ENCODE data around the gene EHBP1. TPM values are rescaled to one million over a fixed set of nuclear protein-coding genes. Genes with fewer than 3 reads are reported as not detected.
"Not testable (repeated sequence)": the region's sequence is repeated elsewhere in the genome, so short reads cannot be mapped to it uniquely, and the experiment has no call there.

EHBP1 gene
- total RNA-seq, 2 donors from 2014 or later = 28.4 to 67.7 TPM

DNA sequence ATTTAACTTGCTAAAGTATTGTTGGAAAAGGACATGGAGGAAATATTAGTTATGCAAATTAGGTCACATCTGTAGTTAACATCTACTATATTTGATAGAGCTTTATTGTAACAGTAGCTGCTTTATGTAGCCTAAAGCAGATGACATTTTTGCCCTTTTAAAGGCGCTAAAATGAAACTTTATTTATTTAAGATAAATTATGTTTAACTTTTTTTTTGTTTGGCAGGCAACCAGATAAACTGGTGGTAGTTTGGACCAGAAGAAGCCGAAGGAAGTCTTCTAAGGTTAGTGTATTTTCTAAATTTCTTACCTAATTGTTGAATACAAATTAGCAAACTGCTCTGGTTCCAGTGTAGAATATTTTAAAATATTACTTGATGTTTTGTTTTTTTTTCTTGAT, 41.7 kb downstream of the EHBP1 start:
- H3K4me1 ChIP-seq (ENCODE audit: control insufficient read depth in 1 of 2, low read depth in 2 of 2) = peaks cover 3 to 4% of the 10 kb centered on the region in 2 donors
- TF ChIP-seq, protein P1, sequence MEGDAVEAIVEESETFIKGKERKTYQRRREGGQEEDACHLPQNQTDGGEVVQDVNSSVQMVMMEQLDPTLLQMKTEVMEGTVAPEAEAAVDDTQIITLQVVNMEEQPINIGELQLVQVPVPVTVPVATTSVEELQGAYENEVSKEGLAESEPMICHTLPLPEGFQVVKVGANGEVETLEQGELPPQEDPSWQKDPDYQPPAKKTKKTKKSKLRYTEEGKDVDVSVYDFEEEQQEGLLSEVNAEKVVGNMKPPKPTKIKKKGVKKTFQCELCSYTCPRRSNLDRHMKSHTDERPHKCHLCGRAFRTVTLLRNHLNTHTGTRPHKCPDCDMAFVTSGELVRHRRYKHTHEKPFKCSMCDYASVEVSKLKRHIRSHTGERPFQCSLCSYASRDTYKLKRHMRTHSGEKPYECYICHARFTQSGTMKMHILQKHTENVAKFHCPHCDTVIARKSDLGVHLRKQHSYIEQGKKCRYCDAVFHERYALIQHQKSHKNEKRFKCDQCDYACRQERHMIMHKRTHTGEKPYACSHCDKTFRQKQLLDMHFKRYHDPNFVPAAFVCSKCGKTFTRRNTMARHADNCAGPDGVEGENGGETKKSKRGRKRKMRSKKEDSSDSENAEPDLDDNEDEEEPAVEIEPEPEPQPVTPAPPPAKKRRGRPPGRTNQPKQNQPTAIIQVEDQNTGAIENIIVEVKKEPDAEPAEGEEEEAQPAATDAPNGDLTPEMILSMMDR (IDR thresholded peaks at IDR 0.05) = no peak
- DNase-seq (ENCODE audit: low spot score) = no peak
- H3K4me3 ChIP-seq = no peak overlapping the region
- H3K27ac ChIP-seq = no peak overlapping the region
- H3K9me3 ChIP-seq = no peaks in the 10 kb centered on the region
- no peak for ATAC-seq (ENCODE audit: insufficient number of reproducible peaks, low FRiP score, low read depth)
- H3K27me3 ChIP-seq (replicated peaks; ENCODE audit: insufficient read depth) = no peaks in the 10 kb centered on the region
- no peaks in the 10 kb centered on the region for H3K36me3 ChIP-seq

DNA sequence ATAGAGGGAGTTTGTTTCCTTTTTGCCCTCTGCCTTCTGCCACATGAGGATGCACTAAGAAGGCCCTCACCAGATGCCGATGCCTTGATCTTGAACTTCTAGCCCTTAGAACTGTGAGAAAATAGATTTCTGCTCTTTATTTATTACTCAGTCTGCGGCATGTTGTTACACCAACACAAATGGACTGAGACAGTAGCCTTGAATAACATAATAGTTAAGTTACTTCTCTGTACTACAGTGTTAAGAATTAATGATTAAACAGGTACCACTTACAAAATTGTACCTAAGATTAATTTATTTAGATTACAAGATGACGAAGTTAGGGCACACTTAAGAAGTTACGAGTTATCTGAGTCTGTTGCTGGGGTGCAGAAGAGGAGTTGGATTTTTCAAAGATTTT, 42.4 kb downstream of the EHBP1 start:
- no peaks in the 10 kb centered on the region for H3K27me3 ChIP-seq (replicated peaks; ENCODE audit: insufficient read depth)
- DNase-seq (ENCODE audit: low spot score) (no peak), ATAC-seq (ENCODE audit: insufficient number of reproducible peaks, low FRiP score, low read depth) (no peak)
- H3K36me3 ChIP-seq = no peaks in the 10 kb centered on the region
- no peak overlapping the region for H3K27ac ChIP-seq
- H3K4me1 ChIP-seq (ENCODE audit: control insufficient read depth in 1 of 2, low read depth in 2 of 2) = peaks cover 0 to 3% of the 10 kb centered on the region in 2 donors
- TF ChIP-seq, protein P1 (IDR thresholded peaks at IDR 0.05) = no peak
- H3K4me3 ChIP-seq = no peak overlapping the region
- no peaks in the 10 kb centered on the region for H3K9me3 ChIP-seq

DNA sequence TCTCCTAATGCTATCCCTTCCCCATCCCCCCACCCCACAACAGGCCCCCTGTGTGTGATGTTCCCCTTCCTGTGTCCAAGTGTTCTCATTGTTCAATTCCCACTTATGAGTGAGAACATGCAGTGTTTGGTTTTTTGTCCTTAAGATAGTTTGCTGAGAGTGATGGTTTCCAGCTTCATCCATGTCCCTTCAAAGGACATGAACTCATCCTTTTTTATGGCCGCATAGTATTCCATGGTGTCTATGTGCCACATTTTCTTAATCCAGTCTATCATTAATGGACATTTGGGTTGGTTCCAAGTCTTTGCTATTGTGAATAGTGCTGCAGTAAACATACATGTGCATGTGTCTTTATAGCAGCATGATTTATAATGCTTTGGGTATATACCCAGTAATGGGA, 43.6 kb downstream of the EHBP1 start:
- H3K36me3 ChIP-seq; H3K4me1 ChIP-seq (ENCODE audit: control insufficient read depth in 1 of 2, low read depth in 2 of 2); DNase-seq (ENCODE audit: low spot score); H3K27ac ChIP-seq; ATAC-seq (ENCODE audit: insufficient number of reproducible peaks, low FRiP score, low read depth); H3K4me3 ChIP-seq; H3K27me3 ChIP-seq (replicated peaks; ENCODE audit: insufficient read depth); H3K9me3 ChIP-seq: not testable (repeated sequence)

DNA sequence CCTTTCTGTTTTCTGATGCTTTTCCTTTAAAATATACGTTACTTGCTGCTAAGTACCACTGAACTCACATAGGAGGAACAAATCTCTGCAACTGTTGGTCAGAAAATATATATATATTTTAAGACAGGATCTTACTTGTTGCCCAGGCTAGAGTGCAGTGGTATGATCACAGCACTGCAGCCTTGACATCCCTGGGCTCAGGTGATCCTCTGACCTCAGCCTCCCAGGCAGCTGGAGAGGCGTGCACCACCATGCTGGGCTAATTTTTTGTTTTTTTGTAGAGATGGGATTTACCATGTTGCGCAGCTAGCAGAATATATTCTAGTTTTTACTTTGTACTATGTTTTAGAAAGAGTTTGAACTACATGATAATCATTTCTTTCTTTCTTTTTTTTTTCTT, 51.5 kb downstream of the EHBP1 start:
- Histone ChIP-seq H3K27me3 (replicated peaks; ENCODE audit: insufficient read depth) (no peaks in the 10 kb centered on the region), H3K4me3 (no peak overlapping the region), H3K4me1 (ENCODE audit: control insufficient read depth in 1 of 2, low read depth in 2 of 2) (no peaks in the 10 kb centered on the region), H3K9me3 (no peaks in the 10 kb centered on the region), H3K27ac (no peak overlapping the region), H3K36me3 (no peaks in the 10 kb centered on the region)
- TF ChIP-seq, protein P1 (IDR thresholded peaks at IDR 0.05) = no peak
- DNase-seq (ENCODE audit: low spot score) = no peak
- ATAC-seq (ENCODE audit: insufficient number of reproducible peaks, low FRiP score, low read depth) = no peak

DNA sequence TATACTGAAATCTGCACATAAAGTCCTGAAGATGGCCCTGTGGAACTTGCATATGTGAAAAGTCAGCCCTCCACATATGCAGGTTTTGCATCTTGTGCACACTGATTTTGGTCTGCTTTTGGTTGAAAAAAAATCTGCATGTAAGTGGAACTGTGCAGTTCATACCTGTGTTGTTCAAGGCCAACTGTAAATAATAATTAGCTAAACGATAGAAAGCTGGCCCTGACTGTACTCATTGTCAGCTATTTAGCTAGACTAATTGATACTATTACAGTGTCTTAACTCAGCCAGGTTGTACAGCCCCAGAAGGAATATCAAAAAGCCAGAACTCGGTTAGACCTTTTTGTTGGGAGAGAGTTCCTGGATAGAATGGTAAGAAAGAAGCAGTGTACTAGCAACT, 54.5 kb downstream of the EHBP1 start:
- no peak for ATAC-seq (ENCODE audit: insufficient number of reproducible peaks, low FRiP score, low read depth)
- Histone ChIP-seq H3K4me1 (ENCODE audit: control insufficient read depth in 1 of 2, low read depth in 2 of 2) (no peaks in the 10 kb centered on the region), H3K27me3 (replicated peaks; ENCODE audit: insufficient read depth) (no peaks in the 10 kb centered on the region), H3K36me3 (no peaks in the 10 kb centered on the region), H3K27ac (no peak overlapping the region), H3K4me3 (no peak overlapping the region), H3K9me3 (no peaks in the 10 kb centered on the region)
- TF ChIP-seq, protein P1 (IDR thresholded peaks at IDR 0.05) = no peak
- no peak for DNase-seq (ENCODE audit: low spot score)

DNA sequence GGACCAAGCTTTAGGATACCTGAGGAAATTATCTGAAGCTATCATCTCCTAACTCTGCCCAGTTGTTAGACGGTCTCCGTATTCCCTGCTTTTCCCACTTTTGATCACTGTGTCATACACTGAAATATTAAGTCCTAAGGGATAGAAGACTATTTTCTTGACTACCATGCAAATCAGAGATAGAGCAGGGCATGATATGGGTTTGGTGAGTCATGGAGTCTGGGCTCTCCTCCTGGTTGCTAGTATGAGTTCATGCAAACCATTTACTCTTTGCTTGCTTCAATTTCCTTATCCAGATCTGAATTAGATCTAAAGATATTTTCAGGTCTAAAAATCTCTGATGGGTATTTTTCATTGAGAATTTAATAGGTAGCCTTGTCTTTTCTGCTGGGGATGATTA, 55.0 kb downstream of the EHBP1 start:
- no peak overlapping the region for H3K27ac ChIP-seq
- H3K36me3 ChIP-seq = no peaks in the 10 kb centered on the region
- no peaks in the 10 kb centered on the region for H3K9me3 ChIP-seq
- no peaks in the 10 kb centered on the region for H3K27me3 ChIP-seq (replicated peaks; ENCODE audit: insufficient read depth)
- TF ChIP-seq, protein P1 (IDR thresholded peaks at IDR 0.05) = no peak
- DNase-seq (ENCODE audit: low spot score) (no peak), ATAC-seq (ENCODE audit: insufficient number of reproducible peaks, low FRiP score, low read depth) (no peak)
- H3K4me1 ChIP-seq (ENCODE audit: control insufficient read depth in 1 of 2, low read depth in 2 of 2) = no peaks in the 10 kb centered on the region
- H3K4me3 ChIP-seq = no peak overlapping the region

Measured in thoracic aorta (tissue), 2 donors.